RPMI8226 (cell line): ENCODE measurements around the gene SAMD15.
A peak's percentile ranks its signal among the peaks of the same experiment; 100 is the strongest.
"Not testable (repeated sequence)": the region's sequence is repeated elsewhere in the genome, so short reads cannot be mapped to it uniquely, and the experiment has no call there.

Source experiments
- DNase-seq: peaks from one replicate; pipeline ENCODE4 v3.0.0-alpha.2; 2015

SAMD15 gene

GRCh38 chr14:77376771-77377501 lies at the start of gene SAMD15, which contains the start of gene TMED8:
Gene SAMD15, plus strand, starts transcription at chr14:77377379. Its CDS starts 40 bp downstream, at chr14:77377419.
Gene TMED8, minus strand, starts transcription at chr14:77377094. Its CDS starts 41 bp downstream, at chr14:77377053.
- DNase-seq = peak; percentile 81

DNA sequence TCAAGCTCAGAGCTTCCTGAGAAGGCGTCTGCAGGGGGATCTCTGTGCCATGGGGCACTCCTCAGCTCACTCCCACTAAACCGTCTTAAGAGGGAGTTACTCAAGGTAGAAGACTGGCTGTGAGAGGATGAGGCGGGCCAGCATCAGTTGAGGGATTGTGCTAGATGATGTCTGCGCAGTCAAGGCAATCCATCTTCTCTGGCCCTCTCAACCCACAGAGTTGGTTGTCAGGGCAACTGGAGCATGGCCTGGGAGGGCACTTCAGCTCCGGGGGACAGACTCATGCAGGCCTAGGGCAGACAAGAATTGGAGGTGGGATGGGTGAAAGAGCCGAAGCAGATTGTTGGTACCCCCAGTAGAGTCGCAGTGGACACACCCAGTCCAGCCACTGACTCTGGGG lies 47.3 kb upstream of the SAMD15 start:
- DNase-seq = no peak

DNA sequence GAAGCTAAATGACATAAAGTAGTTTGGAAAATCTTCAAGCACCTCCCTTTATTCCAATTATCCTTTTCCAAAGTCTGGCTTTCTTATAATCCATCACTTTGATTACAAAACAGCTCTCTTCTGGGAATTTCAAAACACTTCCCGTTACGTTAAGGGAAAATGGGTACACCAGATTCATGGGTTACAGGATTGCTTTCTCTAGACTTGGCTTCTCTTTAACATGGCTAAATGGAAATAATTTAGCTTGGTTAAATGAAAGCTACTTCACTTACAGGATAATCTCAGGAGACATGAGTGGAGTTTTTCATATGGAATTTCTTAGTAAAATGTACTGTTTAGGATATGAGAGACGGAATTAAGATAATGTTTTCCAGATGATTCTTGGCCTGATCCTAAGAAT lies 41.6 kb upstream of the SAMD15 start:
- no peak for DNase-seq

DNA sequence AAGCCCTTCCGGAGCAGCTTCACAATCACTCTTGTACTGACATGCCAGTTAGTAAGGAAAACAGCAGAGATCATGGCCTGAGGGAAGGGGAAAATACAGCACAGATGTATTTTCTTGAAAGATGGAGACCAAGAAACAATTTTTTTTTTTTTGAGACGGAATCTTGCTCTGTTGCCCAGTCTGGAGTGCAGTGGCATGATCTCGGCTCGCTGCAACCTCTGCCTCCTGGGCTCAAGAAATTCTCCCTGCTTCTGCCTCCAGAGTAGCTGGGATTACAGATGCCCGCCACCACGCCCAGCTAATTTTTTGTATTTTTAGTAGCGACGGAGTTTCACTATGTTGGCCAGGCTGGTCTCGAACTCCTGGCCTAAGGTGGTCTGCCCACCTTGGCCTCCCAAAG lies 39.9 kb upstream of the SAMD15 start:
- DNase-seq = not testable (repeated sequence)

GRCh38 chr14:77337880-77338279 lies 39.3 kb upstream of the SAMD15 start:
- DNase-seq = no peak

GRCh38 chr14:77338302-77338701 lies 38.9 kb upstream of the SAMD15 start:
- no peak for DNase-seq

DNA sequence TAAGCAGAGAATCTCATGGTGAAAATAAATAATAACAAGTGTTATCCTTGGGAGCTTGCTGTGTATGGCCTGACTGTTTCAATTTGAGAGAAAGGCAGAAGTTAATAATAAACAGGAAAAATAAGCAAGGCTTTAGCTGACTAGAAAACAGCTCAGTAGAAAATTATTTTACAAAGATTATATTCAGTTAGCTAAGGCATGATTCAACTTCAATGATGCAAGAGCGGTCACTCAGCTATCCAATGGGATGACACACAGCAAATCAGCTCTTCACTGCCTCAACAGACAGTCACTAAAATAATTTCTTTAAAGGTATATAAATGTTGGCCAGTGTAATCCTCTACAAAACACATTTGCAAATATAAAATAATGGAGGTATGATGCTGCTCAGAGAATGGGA lies 37.8 kb upstream of the SAMD15 start:
- DNase-seq = no peak

GRCh38 chr14:77340389-77340788 lies 36.8 kb upstream of the SAMD15 start:
- DNase-seq = no peak

DNA sequence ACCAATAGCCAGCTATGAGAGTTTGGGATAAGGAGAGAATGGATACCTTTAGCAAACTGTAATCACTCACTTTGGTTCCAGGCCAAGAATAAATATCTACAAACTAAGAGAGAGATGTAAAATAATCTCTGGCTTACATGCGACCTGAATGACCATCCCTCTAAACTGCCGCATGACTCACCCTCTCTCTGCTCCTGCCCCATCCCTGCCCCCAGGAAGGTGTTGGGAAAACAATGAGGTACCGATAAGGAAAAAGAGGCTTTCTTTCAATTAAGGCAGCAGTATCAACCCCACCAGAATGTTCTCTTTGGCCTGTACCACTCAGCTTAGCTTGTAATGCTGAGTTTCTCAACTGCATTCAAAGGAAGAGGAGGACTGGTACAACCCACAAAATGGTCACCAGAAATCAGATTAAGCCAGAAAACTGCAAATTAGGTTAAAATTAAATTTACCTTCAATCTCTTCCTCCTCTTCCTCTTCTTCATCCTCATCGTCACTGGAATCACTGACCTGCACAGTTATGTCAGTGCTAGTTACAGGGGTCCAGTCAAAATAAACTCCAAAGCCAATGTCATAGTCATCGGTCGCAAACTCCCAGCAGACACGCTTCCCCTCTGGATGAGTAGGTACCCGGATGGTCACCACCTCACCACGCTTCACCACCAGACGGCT lies 34.3 kb upstream of the SAMD15 start:
- no peak for DNase-seq

DNA sequence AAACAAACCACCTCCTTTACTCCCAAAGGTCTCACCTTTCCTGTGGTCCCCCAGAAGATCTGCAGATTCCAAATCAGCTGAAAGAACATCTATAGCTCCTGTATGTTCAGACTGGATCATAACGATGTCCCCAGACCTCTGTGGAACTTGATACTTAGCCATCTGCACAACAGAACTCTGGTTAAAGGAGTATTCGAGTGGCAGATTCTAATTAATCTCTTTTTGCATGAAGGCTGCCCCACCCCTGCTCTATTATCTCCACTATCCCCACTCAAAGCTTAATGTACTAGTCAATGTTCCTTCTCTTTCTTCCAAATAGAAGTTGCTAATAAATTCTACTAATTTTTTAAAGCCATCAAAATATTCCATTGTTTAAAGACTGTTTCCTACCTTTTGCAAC lies 33.5 kb upstream of the SAMD15 start:
- no peak for DNase-seq

DNA sequence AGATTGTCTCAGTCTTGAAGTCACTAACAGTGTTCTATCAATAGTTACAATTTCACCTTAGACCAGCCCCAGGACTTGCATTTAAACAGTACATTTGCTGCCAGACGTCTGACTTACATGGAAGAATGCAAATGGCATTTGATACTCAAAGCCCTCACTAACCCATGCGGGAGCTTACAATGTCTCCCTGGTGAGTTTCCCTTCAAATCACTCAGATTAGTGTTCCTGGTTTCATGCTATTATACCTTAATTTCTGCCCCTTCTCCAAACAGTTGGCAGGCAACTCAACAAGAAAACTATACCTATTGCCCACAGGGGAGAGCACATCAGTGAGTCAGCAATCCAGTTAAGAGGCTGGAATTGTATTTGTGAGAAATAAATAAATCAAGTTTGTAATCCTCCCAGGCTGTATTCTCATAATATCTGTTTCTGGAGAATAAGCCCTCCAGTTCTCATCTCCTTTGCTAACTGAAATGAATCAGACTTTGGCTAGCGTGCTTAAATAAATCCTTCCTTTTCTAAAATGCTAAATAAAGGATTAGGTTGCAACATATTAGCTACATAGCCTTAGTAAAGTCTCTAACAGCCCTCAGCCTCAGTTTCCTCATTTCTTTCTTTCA lies 32.7 kb upstream of the SAMD15 start:
- DNase-seq = no peak

DNA sequence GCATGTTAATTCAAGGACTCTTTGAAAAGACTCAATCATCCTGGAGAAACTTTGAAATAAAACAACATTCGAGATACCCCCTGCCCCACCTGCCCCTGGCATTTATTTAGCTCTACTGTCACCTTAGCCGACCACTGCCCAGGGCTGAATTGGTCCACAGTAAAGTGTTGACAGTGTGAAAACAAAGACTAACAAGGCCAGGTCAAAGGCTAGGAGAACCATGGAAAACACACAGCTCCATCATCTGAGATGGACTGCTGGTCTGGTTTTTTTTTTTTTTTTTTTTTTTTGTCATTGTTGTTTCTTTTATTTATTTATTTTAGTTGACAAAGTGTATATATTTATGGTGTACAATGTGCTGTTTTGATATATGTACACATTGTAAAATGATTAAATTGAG lies 30.7 kb upstream of the SAMD15 start:
- no peak for DNase-seq

DNA sequence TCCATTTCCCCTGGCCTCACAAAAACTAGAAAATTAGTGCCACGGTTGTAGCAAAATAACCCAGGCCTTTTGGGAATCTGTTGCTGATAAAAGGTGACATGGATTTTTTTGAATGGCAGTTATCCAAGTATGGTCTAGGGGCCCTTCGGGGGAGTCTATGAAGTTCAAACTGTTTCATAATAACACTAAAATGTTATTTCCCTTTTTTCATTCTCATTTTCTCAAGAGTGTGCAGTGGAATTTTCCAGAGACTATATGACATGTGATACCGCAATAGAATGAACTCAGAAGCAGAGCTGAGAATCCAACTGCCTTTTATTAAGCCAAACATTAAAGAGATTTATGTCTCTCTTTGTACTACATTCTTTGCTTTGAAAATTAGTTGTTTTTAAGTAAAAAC lies 29.4 kb upstream of the SAMD15 start:
- DNase-seq = no peak

GRCh38 chr14:77353469-77354141 lies 23.6 kb upstream of the SAMD15 start:
- DNase-seq = no peak

DNA sequence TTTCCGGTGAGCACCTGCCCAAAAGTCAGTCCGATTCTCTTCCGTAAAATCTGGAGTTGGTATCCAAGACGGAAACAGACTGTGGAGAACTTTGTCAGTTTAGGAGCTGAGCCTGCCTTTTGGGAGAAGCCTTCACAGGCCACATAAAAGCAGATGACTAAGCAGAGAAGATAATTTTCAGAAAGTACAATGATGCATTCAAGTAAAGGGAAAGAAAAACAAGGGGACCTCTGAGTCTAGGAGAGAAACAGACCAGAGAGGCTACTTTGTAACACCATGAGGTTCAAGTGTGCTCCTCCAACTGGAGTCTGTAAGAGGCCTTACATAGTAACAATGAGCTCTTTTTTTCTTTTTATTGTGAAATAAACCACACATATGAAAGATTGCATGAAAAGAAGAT lies 21.4 kb upstream of the SAMD15 start:
- no peak for DNase-seq

GRCh38 chr14:77356899-77357298 lies 20.3 kb upstream of the SAMD15 start:
- DNase-seq = no peak

DNA sequence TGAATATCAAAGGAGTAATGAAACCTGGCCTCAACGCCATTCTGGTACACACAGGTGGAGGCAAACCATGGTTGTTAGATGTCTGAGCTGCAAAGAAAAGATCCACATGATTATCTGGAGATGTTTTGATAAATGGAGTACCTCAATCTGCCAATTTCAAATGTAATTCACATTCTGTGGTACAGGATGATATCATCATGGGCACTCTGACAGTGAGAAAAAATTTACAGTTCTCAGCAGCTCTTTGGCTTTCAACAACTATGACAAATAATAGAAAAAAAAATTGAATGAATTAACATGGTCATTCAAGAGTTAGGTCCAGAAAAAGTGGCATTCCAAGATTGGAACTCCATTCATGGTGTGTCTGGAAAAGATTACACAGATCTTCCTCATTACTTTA lies 17.6 kb upstream of the SAMD15 start:
- no peak for DNase-seq

DNA sequence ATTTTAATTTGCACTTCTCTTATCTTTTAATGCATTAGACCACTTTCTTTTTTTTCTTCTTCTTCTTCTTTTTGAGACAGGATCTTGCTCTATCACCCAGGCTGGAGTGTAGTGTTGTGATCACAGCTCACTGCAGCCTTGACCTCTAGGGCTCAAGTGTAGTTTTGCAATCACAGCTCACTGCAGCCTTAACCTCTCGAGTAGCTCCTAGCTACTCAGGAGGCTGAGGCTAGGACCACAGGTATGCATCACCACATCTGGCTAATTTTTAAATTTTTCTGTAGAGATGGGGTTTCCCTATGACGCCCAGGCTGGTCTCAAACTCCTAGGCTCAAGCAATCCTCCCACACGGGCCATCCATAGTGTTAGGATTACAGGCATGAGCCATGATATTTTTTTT lies 13.0 kb upstream of the SAMD15 start:
- no peak for DNase-seq

- no peak for DNase-seq
Measured at GRCh38 chr14:77369285-77369684, 7.9 kb upstream of the SAMD15 start.

- DNase-seq = no peak
Measured at GRCh38 chr14:77372304-77372841, 4.8 kb upstream of the SAMD15 start.

DNA sequence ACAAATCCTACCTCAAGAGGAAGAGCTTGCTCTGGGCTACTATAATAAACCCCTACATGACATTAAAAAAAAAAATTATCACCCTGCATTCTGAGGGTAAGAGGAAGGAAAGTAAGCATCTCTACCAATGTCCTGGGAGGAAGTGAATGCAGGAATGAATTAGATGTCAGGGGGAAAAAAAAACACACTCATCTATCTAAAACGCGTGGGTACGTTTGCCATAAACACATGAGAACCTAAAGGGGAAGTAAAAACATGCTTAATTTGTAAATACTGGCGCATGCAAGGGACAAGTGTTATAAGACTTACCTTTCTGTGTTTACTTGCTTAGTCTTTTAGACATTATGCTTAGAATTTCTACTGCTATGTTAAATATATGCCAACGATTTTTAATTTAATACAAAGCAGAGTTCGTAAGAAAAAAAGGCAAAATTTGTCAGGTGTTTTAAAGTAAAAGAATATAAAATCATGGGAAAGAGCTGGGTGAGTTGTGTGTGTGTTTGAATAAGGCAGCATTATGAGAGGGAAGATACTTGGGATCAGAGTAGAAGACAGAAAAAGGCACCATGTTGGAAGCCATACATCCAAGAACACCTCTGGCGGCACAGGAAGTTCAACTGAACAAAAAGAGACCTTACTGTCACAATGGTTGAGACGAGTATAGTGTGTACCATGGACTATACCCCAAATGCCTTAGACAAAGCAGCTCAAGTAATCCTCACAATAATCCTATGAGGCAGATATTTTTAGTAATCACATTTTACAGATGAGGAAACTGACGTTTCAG lies 1.8 kb upstream of the SAMD15 start:
- DNase-seq = peak; percentile 5

DNA sequence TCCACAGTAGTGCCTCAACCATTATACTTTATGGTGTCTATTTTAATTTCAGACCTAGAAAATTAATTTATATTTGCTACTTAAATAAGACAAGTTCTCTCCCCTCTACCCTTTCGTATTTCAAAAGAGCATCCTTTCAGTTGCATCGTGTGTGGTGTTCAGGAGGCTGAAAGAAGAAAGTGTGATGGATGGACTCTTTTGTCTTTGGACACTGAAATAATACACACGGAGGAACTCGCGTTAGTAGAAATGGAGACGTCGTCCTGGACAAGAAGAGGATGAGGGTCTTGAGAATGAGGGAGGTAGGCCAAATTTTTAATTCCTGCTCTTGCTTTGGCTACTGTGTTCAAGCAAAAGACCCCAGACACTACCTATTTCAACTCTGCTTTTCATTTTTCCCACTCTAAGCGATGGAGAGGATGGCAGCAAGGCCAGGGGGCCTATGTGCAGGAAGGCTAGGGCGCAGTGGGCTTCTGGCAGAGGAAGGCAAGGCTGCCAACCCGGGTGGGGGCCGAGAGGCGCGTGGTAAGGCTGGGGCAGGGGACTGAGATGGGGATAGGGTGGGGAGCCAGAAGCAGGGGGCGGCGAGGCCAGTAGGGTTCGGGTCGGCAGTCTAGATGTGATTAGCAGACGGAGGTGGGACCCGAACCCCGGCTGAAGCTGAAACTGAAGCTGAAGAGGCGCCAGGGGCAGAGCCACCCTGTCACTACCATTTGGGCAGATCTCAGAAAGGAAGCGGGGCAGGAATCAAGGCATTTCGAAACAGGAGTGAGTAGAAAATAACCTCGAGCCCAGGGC lies 1.0 kb upstream of the SAMD15 start:
- DNase-seq = no peak
